Stimulated activated CD4-positive, alpha-beta T cell treated with anti-CD3 and anti-CD28 coated beads, Interleukin-4, amount 100 ng/mL, for 48 hours (primary cell): ENCODE measurements around the gene LNPEP.

Experiments
- DNase-seq, 2 donors: peaks; one replicate each; pipeline ENCODE4 v3.0.0-alpha.2; 2020; ENCODE audit warnings: low read depth in 2 of 2

Gene LNPEP

GRCh38 chr5:96999856-97000255 is 64.0 kb downstream of the LNPEP start:
- no peak for DNase-seq

DNA sequence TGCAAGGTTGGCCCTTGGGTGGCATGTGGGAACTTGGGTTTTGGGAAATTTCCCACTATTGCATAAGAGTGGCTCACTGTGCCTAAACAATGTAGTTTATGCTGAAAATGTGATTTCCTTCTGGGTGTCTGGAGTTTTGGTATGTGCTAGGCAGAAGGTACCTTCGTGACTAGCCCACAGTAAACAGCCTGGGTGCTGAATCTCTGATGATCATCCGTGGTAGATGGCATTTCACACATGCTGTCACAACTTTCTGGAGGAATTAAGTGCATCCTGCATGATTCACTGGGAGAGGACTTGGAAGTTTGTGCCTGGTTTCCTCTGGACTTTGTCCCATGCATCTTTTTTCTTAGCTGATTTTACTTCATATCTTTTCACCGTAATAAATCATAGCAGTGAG is 64.5 kb downstream of the LNPEP start:
- no peak for DNase-seq

- no peak for DNase-seq
These were observed 67.1 kb downstream of the LNPEP start for GRCh38 chr5:97002983-97003382.

GRCh38 chr5:97004423-97005060 is 68.7 kb downstream of the LNPEP start:
- no peak for DNase-seq

DNA sequence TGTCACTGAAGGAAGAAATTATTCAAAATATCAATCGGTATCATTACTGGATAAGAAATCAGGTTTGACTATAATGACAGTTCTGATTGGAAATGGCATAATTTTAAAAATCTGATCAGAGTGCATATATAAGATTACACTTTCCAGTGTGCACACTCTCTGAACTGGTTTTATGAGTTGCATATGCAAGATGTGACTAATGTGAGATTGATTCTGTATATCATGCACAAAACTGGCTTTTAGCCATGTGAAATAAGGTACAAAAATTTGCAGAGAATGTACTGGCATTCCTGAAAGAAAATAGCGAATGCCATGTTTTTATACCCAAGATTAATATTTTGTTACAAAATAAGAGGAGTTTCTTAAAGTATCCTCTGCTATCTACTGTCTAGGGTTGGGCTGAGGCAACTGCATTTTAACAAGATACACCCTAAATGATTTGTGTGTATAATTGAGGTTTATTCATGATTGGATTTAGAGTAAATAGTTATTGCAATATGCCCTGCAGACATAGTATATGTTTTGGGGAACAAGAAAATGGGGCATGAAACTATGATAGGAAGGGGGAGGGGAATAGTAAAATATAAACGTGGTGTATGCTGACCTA is 70.7 kb downstream of the LNPEP start:
- DNase-seq: no peak

DNA sequence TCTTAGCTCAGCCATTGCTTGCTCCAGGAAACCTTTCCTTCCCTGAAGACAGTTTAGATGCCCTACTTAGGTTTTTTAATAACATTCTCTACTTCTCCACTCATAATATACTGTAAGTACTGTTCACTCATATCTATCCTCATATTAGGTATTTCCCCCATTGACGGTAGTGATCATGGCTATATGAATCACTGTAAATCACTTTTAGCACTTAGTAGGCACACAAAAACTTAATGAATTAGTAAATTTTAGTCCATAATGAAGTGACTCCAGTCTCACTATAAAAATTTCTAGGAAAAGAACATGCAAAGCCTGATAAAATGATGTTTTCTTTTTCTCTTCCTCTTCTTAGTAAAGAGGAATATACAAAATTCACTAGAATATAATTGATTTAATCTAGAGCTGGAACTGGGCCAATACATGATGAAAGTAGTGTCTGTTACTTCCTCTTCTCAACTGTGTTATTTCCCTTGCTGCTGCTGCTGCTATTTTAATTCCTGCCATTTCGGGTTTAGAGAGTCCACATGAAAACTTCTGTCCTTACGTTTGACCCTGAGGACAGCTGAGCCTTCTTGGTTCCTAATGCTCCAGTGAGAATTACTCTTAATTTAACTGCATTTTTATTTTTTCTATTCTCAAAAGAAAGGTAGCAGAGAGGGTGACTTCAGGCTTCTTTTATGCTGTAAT is 73.5 kb downstream of the LNPEP start:
- no peak for DNase-seq

- DNase-seq: no peak
These were observed 74.0 kb downstream of the LNPEP start for GRCh38 chr5:97009921-97010320.

DNA sequence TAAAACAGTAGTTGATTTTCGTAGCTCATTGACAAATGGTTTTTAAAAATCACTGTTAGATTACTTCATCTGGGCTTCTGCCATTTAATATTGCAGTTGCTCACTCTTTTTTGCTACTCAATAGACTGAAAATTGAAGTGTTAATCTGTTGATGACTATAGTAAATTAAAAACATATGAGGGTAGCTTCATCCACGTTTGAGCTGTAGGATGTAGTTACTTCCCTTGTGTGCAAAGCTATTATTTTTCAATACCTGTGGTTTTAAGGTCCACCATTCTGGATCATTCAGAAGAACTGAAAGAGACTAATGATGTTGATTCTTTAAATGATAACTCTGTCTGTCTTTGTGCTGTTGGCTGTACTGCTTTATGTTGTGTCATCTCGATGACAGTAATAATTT is 74.7 kb downstream of the LNPEP start:
- DNase-seq: no peak

- no peak for DNase-seq
These were observed 75.7 kb downstream of the LNPEP start for GRCh38 chr5:97011567-97011966.

- no peak for DNase-seq
These were observed 83.7 kb downstream of the LNPEP start for GRCh38 chr5:97019435-97020117.

DNA sequence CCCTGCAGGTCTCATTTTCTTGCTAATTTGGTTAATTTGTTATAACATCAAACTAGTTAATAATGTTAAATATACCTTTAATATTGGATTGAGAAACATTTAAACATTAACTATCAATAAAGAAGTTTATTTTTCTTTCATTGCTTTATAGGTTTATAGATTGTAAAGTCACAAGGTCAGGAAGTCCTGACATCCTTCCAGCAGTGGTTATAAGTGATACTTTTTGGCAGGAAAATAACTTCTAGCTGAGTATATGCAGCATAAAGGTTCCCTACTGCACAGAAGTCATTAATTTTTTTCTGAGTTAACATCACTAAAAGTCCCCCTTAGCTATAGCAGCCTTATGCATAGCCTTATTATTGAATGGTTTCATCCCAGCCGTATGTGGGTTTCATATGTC is 85.5 kb downstream of the LNPEP start:
- no peak for DNase-seq

- DNase-seq: no peak
These were observed 87.0 kb downstream of the LNPEP start for GRCh38 chr5:97022898-97023297.

DNA sequence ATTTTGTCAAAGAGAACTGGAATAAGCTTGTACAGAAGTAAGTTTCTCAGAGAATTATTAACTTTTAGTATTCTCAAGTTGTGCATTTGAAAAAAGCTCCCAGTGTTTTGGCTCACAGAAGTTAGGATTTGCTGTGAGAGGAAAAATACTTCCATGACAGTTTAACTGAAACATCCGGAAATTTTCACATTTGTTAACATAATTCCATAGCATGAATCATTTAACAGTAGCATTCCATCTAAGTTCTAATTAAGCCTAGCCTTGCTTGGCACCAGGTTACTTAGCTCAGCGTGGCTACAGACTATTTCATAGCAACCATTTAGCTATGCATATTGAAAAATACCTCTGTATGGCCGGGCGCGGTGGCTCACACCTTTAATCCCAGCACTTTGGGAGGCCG is 90.8 kb downstream of the LNPEP start:
- DNase-seq: no peak

GRCh38 chr5:97037819-97038218 is 101.9 kb downstream of the LNPEP start:
- no peak for DNase-seq

GRCh38 chr5:97041239-97041638 is 105.4 kb downstream of the LNPEP start:
- no peak for DNase-seq

GRCh38 chr5:97042996-97043395 is 107.1 kb downstream of the LNPEP start:
- DNase-seq: no peak

DNA sequence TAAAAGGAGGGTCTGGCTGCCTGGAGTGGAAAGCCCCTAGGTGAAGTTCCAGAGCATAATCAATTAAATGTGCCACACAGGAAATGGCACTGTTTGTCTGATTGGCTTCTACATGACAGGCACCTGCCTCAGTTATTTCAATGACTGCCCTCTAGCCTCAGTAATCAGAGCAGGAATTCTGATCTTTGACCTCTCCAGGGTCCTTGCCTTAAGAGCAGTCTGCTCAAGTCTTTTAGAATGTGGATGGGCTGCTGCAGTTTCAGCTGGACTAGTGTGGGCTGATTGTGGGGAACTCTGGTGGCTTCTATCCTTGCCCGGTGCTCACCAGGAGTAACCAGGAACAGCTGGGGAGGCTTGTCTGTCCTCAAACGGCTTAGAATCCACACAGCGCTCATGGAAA is 107.6 kb downstream of the LNPEP start:
- DNase-seq: no peak

- no peak for DNase-seq
These were observed 108.2 kb downstream of the LNPEP start for GRCh38 chr5:97044052-97044451.

DNA sequence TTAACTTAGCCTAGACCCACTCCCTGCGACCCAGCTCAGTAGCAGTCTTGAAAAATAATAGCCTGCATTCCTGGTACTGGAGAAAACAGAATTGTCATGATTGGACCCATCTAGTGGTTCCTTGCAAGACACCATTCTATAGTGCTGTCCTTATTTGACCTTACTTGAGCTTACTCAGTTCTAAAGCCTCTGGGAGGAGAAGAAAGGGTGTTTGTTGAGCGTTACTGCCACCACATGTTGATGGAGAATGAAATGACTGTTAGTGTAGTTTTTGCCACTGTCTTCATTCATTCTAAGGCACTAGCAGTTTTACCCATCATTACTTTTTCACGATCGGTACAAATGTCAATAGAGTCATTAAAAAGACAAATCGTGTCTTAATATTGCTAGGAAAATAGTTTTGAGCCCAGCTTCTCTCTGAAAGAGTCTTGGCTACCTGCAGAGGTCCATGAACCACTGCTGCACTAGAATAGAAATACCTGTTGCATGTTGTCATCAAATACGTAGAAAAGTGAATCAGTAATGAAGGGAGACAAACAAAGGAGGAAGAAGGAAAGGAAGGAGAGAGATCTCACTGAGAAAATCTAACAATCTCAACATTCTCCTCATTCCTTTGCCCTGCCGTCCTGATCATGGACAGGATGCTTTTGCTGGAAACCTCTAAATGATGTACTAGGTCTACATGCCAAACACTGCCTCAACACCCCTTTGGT is 110.5 kb downstream of the LNPEP start:
- no peak for DNase-seq

GRCh38 chr5:97047076-97047475 is 111.2 kb downstream of the LNPEP start:
- DNase-seq: no peak

DNA sequence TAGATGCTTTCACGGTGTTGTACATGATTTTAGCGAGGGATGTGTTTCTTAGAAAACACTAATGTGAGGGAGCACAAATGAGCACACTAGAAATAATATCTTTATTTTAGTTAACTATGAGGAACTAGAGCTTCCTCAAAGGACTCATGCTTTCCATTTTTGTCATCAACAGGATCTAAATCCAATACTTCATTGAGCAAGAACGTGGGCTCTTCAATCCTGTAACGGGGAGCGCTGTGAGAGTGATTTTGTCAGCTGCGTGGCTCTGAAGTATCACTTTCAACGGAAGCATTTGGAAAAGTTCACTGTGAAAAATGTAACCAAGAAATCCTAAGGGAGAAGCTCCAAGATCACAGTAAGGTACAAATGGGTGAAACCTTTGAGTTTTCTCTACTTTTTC is 113.3 kb downstream of the LNPEP start:
- no peak for DNase-seq

- DNase-seq: no peak
These were observed 120.4 kb downstream of the LNPEP start for GRCh38 chr5:97056263-97056662.
